GM19043 (cell line): Measurements from ENCODE around the gene DDX21.
A peak's percentile ranks its signal among the peaks of the same experiment; 100 is the strongest.
"Not testable (repeated sequence)": the region's sequence is repeated elsewhere in the genome, so short reads cannot be mapped to it uniquely, and the experiment has no call there.

Experiments used
- ATAC-seq: cut with Tn5 transposase; IDR thresholded peaks from one replicate; pipeline ENCODE4 v1.9.1; 2021; ENCODE audit warnings: low read depth; ENCODE audit not compliant: unreplicated experiment

Gene DDX21

GRCh38 chr10:68982389-68982788, 26.4 kb downstream of the DDX21 start:
- no peak for ATAC-seq

GRCh38 chr10:68987611-68988010, 31.6 kb downstream of the DDX21 start:
- ATAC-seq = no peak

GRCh38 chr10:68988530-68989316, 32.8 kb downstream of the DDX21 start, which contains the start of gene KIFBP:
KIFBP (plus strand) TSS chr10:68988803; CDS start chr10:68988833, 30 bp downstream.
- ATAC-seq = peak; percentile 71

GRCh38 chr10:68989317-68989990, 33.5 kb downstream of the DDX21 start:
- ATAC-seq = no peak

GRCh38 chr10:68992636-68993440, 36.9 kb downstream of the DDX21 start:
- no peak for ATAC-seq

GRCh38 chr10:68997211-68997610, 41.2 kb downstream of the DDX21 start:
- no peak for ATAC-seq

- ATAC-seq = no peak
These were observed 48.9 kb downstream of the DDX21 start for GRCh38 chr10:69004821-69005220.

GRCh38 chr10:69005704-69006485, 49.9 kb downstream of the DDX21 start:
- no peak for ATAC-seq

- no peak for ATAC-seq
These were observed 51.3 kb downstream of the DDX21 start for GRCh38 chr10:69007260-69007659.

GRCh38 chr10:69009360-69009759, 53.4 kb downstream of the DDX21 start:
- ATAC-seq = no peak

GRCh38 chr10:69010151-69010640, 54.2 kb downstream of the DDX21 start:
- ATAC-seq = no peak

GRCh38 chr10:69012778-69013177, 56.8 kb downstream of the DDX21 start:
- not testable (repeated sequence) for ATAC-seq

GRCh38 chr10:69014171-69014570, 58.2 kb downstream of the DDX21 start:
- ATAC-seq = no peak

- no peak for ATAC-seq
These were observed 62.6 kb downstream of the DDX21 start for GRCh38 chr10:69018613-69019012.

- no peak for ATAC-seq
These were observed 66.6 kb downstream of the DDX21 start for GRCh38 chr10:69022611-69023010.

GRCh38 chr10:69025370-69025896, 69.5 kb downstream of the DDX21 start:
- no peak for ATAC-seq

GRCh38 chr10:69033256-69033655, 77.3 kb downstream of the DDX21 start:
- ATAC-seq = no peak
